ELR (cell line): Measurements from ENCODE around the gene GARNL3.

ENCODE experiments used
- DNase-seq: peaks from one replicate; pipeline ENCODE4 v3.0.0-alpha.2; 2015; ENCODE audit warnings: low read depth

GARNL3 gene

GRCh38 chr9:127405344-127406125, 141.0 kb downstream of the GARNL3 start:
- no peak for DNase-seq

- DNase-seq = no peak
Observed at GRCh38 chr9:127406799-127407491, 142.4 kb downstream of the GARNL3 start.

- DNase-seq = no peak
Observed at GRCh38 chr9:127407492-127407843, 142.9 kb downstream of the GARNL3 start.

- DNase-seq = no peak
Observed at GRCh38 chr9:127411122-127411521, 146.5 kb downstream of the GARNL3 start.

GRCh38 chr9:127415141-127415540, 150.6 kb downstream of the GARNL3 start:
- DNase-seq = no peak

- DNase-seq = no peak
Observed at GRCh38 chr9:127415657-127416056, 151.1 kb downstream of the GARNL3 start.

- DNase-seq = peak; percentile 95
Observed at GRCh38 chr9:127417131-127418036, 152.8 kb downstream of the GARNL3 start.

GRCh38 chr9:127418037-127418471, 153.5 kb downstream of the GARNL3 start:
- peak; percentile 27 for DNase-seq

- DNase-seq = no peak
Observed at GRCh38 chr9:127419348-127419747, 154.8 kb downstream of the GARNL3 start.

- no peak for DNase-seq
Observed at GRCh38 chr9:127421057-127421456, 156.5 kb downstream of the GARNL3 start.

GRCh38 chr9:127422133-127422782, 157.7 kb downstream of the GARNL3 start:
- no peak for DNase-seq

GRCh38 chr9:127422787-127423186, 158.2 kb downstream of the GARNL3 start:
- DNase-seq = no peak

GRCh38 chr9:127423476-127423933, 158.9 kb downstream of the GARNL3 start:
- DNase-seq = no peak

- DNase-seq = peak; percentile 94
Observed at GRCh38 chr9:127423934-127424675, 159.5 kb downstream of the GARNL3 start, which contains the start of gene ZNF79. Gene ZNF79, plus strand, starts transcription at chr9:127424382. Its CDS starts 406 bp downstream, at chr9:127424788.

GRCh38 chr9:127424676-127424999, 160.1 kb downstream of the GARNL3 start:
- no peak for DNase-seq

- DNase-seq = peak; percentile 23
Observed at GRCh38 chr9:127426756-127427155, 162.2 kb downstream of the GARNL3 start.

- DNase-seq = no peak
Observed at GRCh38 chr9:127428348-127428747, 163.8 kb downstream of the GARNL3 start.

GRCh38 chr9:127430415-127430814, 165.8 kb downstream of the GARNL3 start:
- DNase-seq = no peak

- peak; percentile 23 for DNase-seq
Observed at GRCh38 chr9:127437497-127438264, 173.1 kb downstream of the GARNL3 start.

GRCh38 chr9:127438394-127438793, 173.8 kb downstream of the GARNL3 start:
- DNase-seq = no peak
